H9 (cell line): Measurements from ENCODE around the gene LRMDA. TPM values are rescaled to one million over a fixed set of nuclear protein-coding genes. Genes with fewer than 3 reads are reported as not detected.

Experiments
- DNase-seq: peaks from one replicate; pipeline ENCODE4 v3.0.0-alpha.2; 2017
- H2AFZ ChIP-seq: one replicate; pipeline ENCODE4 v1.6.1; 2013; ENCODE audit warnings: mild to moderate bottlenecking, low read length, control low read depth, moderate library complexity
- H2AK5ac ChIP-seq: 2 replicates; pipeline ENCODE4 v1.6.1; 2013; ENCODE audit warnings: low read length, control low read depth, mixed read lengths; ENCODE audit not compliant: insufficient read length
- H2BK120ac ChIP-seq: one replicate; pipeline ENCODE4 v1.6.1; 2013; ENCODE audit warnings: low read depth, mild to moderate bottlenecking, low read length, control low read depth, inconsistent platforms; ENCODE audit not compliant: poor library complexity, severe bottlenecking
- H2BK12ac ChIP-seq: 2 replicates; pipeline ENCODE4 v1.6.1; 2013; ENCODE audit warnings: low read length, control low read depth, mixed read lengths, low read depth; ENCODE audit not compliant: insufficient read length
- H2BK15ac ChIP-seq: 2 replicates; pipeline ENCODE4 v1.6.1; 2013; ENCODE audit warnings: low read depth, low read length, control low read depth
- H2BK20ac ChIP-seq: one replicate; pipeline ENCODE4 v1.6.1; 2013; ENCODE audit warnings: low read depth, mild to moderate bottlenecking, low read length, control low read depth, inconsistent platforms; ENCODE audit not compliant: poor library complexity, severe bottlenecking
- H2BK5ac ChIP-seq: 2 replicates; pipeline ENCODE4 v1.6.1; 2013; ENCODE audit warnings: low read length, control low read depth, mixed read lengths; ENCODE audit not compliant: insufficient read length
- H3K14ac ChIP-seq: 2 replicates; pipeline ENCODE4 v1.6.1; 2013; ENCODE audit warnings: low read length, control low read depth; ENCODE audit not compliant: insufficient read depth
- H3K18ac ChIP-seq: 2 replicates; pipeline ENCODE4 v1.6.1; 2013; ENCODE audit warnings: low read depth, mild to moderate bottlenecking, mixed read lengths, low read length, control low read depth; ENCODE audit not compliant: insufficient read length
- H3K23ac ChIP-seq: 2 replicates; pipeline ENCODE4 v1.6.1; 2013; ENCODE audit warnings: low read length, control low read depth, mixed read lengths, low read depth; ENCODE audit not compliant: insufficient read length
- H3K23me2 ChIP-seq: 2 replicates; pipeline ENCODE4 v1.6.1; 2013; ENCODE audit warnings: low read depth, mild to moderate bottlenecking, mixed read lengths, low read length, control low read depth; ENCODE audit not compliant: insufficient read length, poor library complexity, severe bottlenecking
- H3K27ac ChIP-seq: 2 replicates; pipeline ENCODE4 v1.5.1; 2013; ENCODE audit warnings: low read length, control low read depth, mixed read lengths, low read depth; ENCODE audit not compliant: insufficient read length
- H3K27me3 ChIP-seq: 2 replicates; pipeline ENCODE4 v1.6.1; 2013; ENCODE audit warnings: low read length, control low read depth, inconsistent platforms; ENCODE audit not compliant: insufficient read depth
- H3K4ac ChIP-seq: 2 replicates; pipeline ENCODE4 v1.6.1; 2013; ENCODE audit warnings: low read depth, mild to moderate bottlenecking, control low read depth, inconsistent platforms, low read length, moderate library complexity
- H3K4me1 ChIP-seq: 2 replicates; pipeline ENCODE4 v1.6.1; 2013; ENCODE audit warnings: low read length, control low read depth, inconsistent platforms; ENCODE audit not compliant: insufficient read depth
- H3K4me2 ChIP-seq: 2 replicates; pipeline ENCODE4 v1.6.1; 2013; ENCODE audit warnings: low read length, control low read depth, mixed read lengths; ENCODE audit not compliant: insufficient read length, insufficient read depth
- H3K56ac ChIP-seq: 2 replicates; pipeline ENCODE4 v1.6.1; 2013; ENCODE audit warnings: low read depth, mild to moderate bottlenecking, mixed read lengths, low read length, control low read depth; ENCODE audit not compliant: insufficient read length
- H3K79me1 ChIP-seq: 2 replicates; pipeline ENCODE4 v1.6.1; 2013; ENCODE audit warnings: low read depth, mild to moderate bottlenecking, moderate library complexity, low read length, control low read depth, inconsistent platforms; ENCODE audit not compliant: insufficient read depth, poor library complexity, severe bottlenecking
- H3K79me2 ChIP-seq: 2 replicates; pipeline ENCODE4 v1.6.1; 2013; ENCODE audit warnings: low read length, control low read depth, inconsistent platforms; ENCODE audit not compliant: insufficient read depth
- H3K9ac ChIP-seq: 2 replicates; pipeline ENCODE4 v1.6.1; 2013; ENCODE audit warnings: low read length, control low read depth, mixed read lengths; ENCODE audit not compliant: insufficient read length; ENCODE audit errors: extremely low read depth
- H3K9me3 ChIP-seq: one replicate; pipeline ENCODE4 v1.6.1; 2013; ENCODE audit warnings: low read depth, low read length, inconsistent platforms; ENCODE audit not compliant: control insufficient read depth
- H3T11ph ChIP-seq: one replicate; pipeline ENCODE4 v1.6.1; 2013; ENCODE audit warnings: mild to moderate bottlenecking, low read length, control low read depth, inconsistent platforms
- H4K20me1 ChIP-seq: one replicate; pipeline ENCODE4 v1.6.1; 2013; ENCODE audit not compliant: control insufficient read depth, insufficient read length, insufficient read depth
- H4K5ac ChIP-seq: 2 replicates; pipeline ENCODE4 v1.6.1; 2013; ENCODE audit warnings: low read depth, mild to moderate bottlenecking, mixed read lengths, low read length, control low read depth; ENCODE audit not compliant: insufficient read length
- H4K8ac ChIP-seq: replicated peaks from 2 replicates; pipeline ENCODE4 v1.6.1; 2013; ENCODE audit warnings: low read length, control low read depth, mixed read lengths, low read depth; ENCODE audit not compliant: insufficient read length
- H4K91ac ChIP-seq: 2 replicates; pipeline ENCODE4 v1.6.1; 2013; ENCODE audit warnings: low read depth, mild to moderate bottlenecking, moderate library complexity, mixed read lengths, low read length, control low read depth; ENCODE audit not compliant: insufficient read length
- H3K27ac Mint-ChIP-seq, 3 experiments: 2 replicates in 2 of 3; 3 replicates in 1 of 3; pipeline ENCODE4 v1.8.0; 2020 to 2021; ENCODE audit warnings: mixed read lengths in 3 of 3, mild to moderate bottlenecking in 1 of 3, moderate library complexity in 1 of 3
- H3K27me3 Mint-ChIP-seq: 2 replicates; pipeline ENCODE4 v1.8.0; 2021; ENCODE audit warnings: low read depth, mild to moderate bottlenecking, moderate library complexity, mixed read lengths
- H3K36me3 Mint-ChIP-seq, 3 experiments: 2 replicates in 2 of 3; 3 replicates in 1 of 3; pipeline ENCODE4 v1.8.0; 2020 to 2021; ENCODE audit warnings: low read depth in 3 of 3, mixed read lengths in 3 of 3; ENCODE audit not compliant: insufficient read depth in 1 of 3
- H3K4me1 Mint-ChIP-seq, 2 experiments: 2 replicates each; pipeline ENCODE4 v1.8.0; 2020; ENCODE audit warnings: mixed read lengths in 2 of 2
- H3K4me3 Mint-ChIP-seq, 2 experiments: 2 replicates in 1 of 2; 3 replicates in 1 of 2; pipeline ENCODE4 v1.8.0; 2020 to 2021; ENCODE audit warnings: mild to moderate bottlenecking in 2 of 2, mixed read lengths in 2 of 2, moderate library complexity in 1 of 2
- H3K9me3 Mint-ChIP-seq, 2 experiments: 2 replicates in 1 of 2; 3 replicates in 1 of 2; pipeline ENCODE4 v1.8.0; 2020; ENCODE audit warnings: mild to moderate bottlenecking in 2 of 2, mixed read lengths in 2 of 2, moderate library complexity in 1 of 2
- CTCF ChIP-seq: fragments of 200-600 bp; sonication (generic); conservative IDR thresholded peaks from 3 replicates; pipeline ENCODE4 v1.8.0; 2021; ENCODE audit warnings: antibody characterized with exemption, mild to moderate bottlenecking
- WGBS: extraction: QIAGEN DNeasy Blood & Tissue Kit; methylation state at CpG from one replicate; pipeline ENCODE4 v1.1.7; 2013; ENCODE audit warnings: missing lambda C conversion rate, low lambda C conversion rate, mixed read lengths; ENCODE audit not compliant: insufficient read length; ENCODE audit errors: extremely low coverage; 5-methylcytosine and 5-hydroxymethylcytosine counted together
- total RNA-seq: library from RNA; stranded (reverse); gene quantifications from 2 replicates; pipeline ENCODE4 v1.2.1, GENCODE V29; 2021

Gene LRMDA
- total RNA-seq, 1 experiment from 2014 or later, result 1.8 TPM

DNA sequence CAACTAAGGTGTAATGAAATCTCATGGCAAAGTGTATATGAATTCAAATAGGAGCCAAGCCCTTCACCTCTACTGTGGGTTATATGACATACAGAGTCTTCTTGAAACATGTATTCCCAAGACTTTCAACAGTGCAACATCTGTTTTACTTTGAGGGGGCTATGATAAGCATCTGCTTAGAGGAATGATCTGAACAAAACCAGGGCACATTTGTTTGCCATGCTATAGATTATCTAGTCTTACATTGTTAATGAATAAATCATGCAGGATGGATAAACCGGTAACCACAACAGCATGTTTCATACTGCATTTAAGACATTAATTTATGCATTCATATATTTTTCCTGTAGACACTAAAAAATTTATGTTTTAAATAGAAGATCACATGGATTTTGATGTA, 1021.9 kb downstream of the LRMDA start:
- Histone ChIP-seq H2BK15ac (no peak overlapping the region), H3K27ac (no peak overlapping the region), H3T11ph (no peak overlapping the region), H3K4me1 (no peaks in the 10 kb centered on the region), H3K79me2 (no peaks in the 10 kb centered on the region), H3K4ac (no peak overlapping the region), H3K14ac (no peak overlapping the region), H2BK5ac (no peak overlapping the region), H3K9ac (no peak overlapping the region), H3K23me2 (no peaks in the 10 kb centered on the region), H4K20me1 (no peaks in the 10 kb centered on the region), H3K18ac (no peak overlapping the region), H2BK20ac (no peak overlapping the region), H4K5ac (no peak overlapping the region), H2AK5ac (no peak overlapping the region), H3K27me3 (no peaks in the 10 kb centered on the region), H3K56ac (no peak overlapping the region), H2BK12ac (no peak overlapping the region), H3K9me3 (no peaks in the 10 kb centered on the region), H2BK120ac (no peak overlapping the region), H2AFZ (no peak overlapping the region), H4K91ac (no peak overlapping the region), H4K8ac (no peak overlapping the region), H3K4me2 (no peak overlapping the region), H3K23ac (no peak overlapping the region), H3K79me1 (no peaks in the 10 kb centered on the region)
- H3K27ac Mint-ChIP-seq, result no peak overlapping the region
- H3K9me3 Mint-ChIP-seq, result no peaks in the 10 kb centered on the region
- H3K27me3 Mint-ChIP-seq, result no peaks in the 10 kb centered on the region
- TF ChIP-seq CTCF, result no peak
- H3K4me3 Mint-ChIP-seq, result no peak overlapping the region
- no peaks in the 10 kb centered on the region for H3K4me1 Mint-ChIP-seq
- DNase-seq, result no peak
- peaks cover 0 to 3% (median 0%) of the 10 kb centered on the region in 3 experiments; a peak in 2 of 7 replicates for H3K36me3 Mint-ChIP-seq
- WGBS, result no CpG with 5 or more reads among the region's 1 CpG
